Transverse colon (tissue), 4 donors: ENCODE data around the gene PLA2G2D.

ENCODE experiments used
- EP300 ChIP-seq: sonication (generic); formaldehyde crosslinking; IDR thresholded peaks from one replicate; pipeline ENCODE4 v1.6.1; 2017; ENCODE audit warnings: antibody characterized with exemption, low read depth
- POLR2AphosphoS5 ChIP-seq, 3 donors: sonication (generic); formaldehyde crosslinking; IDR thresholded peaks; one replicate each; pipeline ENCODE4 v1.6.1; 2016; ENCODE audit warnings: antibody characterized with exemption in 3 of 3
- TF ChIP-seq, protein P1 (sequence below), 5 experiments: fragments of 200-600 bp in 3 of 5; fragments of 450-650 bp in 2 of 5; sonication (generic) in 3 of 5; IDR thresholded peaks; 1 replicate in 2 of 5; 2 replicates in 3 of 5; pipeline ENCODE4 v1.5.1; 2016 to 2017; ENCODE audit warnings: antibody characterized with exemption in 5 of 5, inconsistent platforms in 3 of 5, mild to moderate bottlenecking in 2 of 5, moderate library complexity in 1 of 5

- TF ChIP-seq EP300 (no peak), POLR2AphosphoS5 (IDR thresholded peaks at IDR 0.05) (no peak)
- TF ChIP-seq, protein P1, sequence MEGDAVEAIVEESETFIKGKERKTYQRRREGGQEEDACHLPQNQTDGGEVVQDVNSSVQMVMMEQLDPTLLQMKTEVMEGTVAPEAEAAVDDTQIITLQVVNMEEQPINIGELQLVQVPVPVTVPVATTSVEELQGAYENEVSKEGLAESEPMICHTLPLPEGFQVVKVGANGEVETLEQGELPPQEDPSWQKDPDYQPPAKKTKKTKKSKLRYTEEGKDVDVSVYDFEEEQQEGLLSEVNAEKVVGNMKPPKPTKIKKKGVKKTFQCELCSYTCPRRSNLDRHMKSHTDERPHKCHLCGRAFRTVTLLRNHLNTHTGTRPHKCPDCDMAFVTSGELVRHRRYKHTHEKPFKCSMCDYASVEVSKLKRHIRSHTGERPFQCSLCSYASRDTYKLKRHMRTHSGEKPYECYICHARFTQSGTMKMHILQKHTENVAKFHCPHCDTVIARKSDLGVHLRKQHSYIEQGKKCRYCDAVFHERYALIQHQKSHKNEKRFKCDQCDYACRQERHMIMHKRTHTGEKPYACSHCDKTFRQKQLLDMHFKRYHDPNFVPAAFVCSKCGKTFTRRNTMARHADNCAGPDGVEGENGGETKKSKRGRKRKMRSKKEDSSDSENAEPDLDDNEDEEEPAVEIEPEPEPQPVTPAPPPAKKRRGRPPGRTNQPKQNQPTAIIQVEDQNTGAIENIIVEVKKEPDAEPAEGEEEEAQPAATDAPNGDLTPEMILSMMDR (IDR thresholded peaks at IDR 0.05) = no peak
These were observed 4.6 kb upstream of the PLA2G2D start for GRCh38 chr1:20123722-20124455.
